HEK293 (cell line): ENCODE data around the gene TNP2.

Experiments
- SALL2 ChIP-seq: fragments of 450-650 bp; formaldehyde crosslinking; IDR thresholded peaks from 2 replicates; pipeline ENCODE4 v1.5.0; 2017; ENCODE audit warnings: missing biosample characterization, mild to moderate bottlenecking, missing genetic modification characterization, borderline replicate concordance
- ZNF121 ChIP-seq: fragments of 450-650 bp; formaldehyde crosslinking; IDR thresholded peaks from 2 replicates; pipeline ENCODE4 v1.5.1; 2016; ENCODE audit warnings: missing biosample characterization, missing genetic modification characterization
- ZNF202 ChIP-seq: fragments of 450-650 bp; formaldehyde crosslinking; IDR thresholded peaks from 2 replicates; pipeline ENCODE4 v1.5.1; 2016; ENCODE audit warnings: missing biosample characterization, missing genetic modification characterization, borderline replicate concordance
- ZNF354C ChIP-seq: fragments of 450-650 bp; formaldehyde crosslinking; IDR thresholded peaks from 2 replicates; pipeline ENCODE4 v1.5.1; 2016; ENCODE audit warnings: missing biosample characterization, missing genetic modification characterization, low read depth, borderline replicate concordance
- ZNF416 ChIP-seq: fragments of 450-650 bp; formaldehyde crosslinking; IDR thresholded peaks from 2 replicates; pipeline ENCODE4 v1.5.1; 2016; ENCODE audit warnings: missing biosample characterization, missing genetic modification characterization
- ZNF529 ChIP-seq: fragments of 450-650 bp; formaldehyde crosslinking; IDR thresholded peaks from 2 replicates; pipeline ENCODE4 v1.5.1; 2017; ENCODE audit warnings: missing genetic modification characterization, missing biosample characterization; ENCODE audit not compliant: insufficient replicate concordance
- ZNF600 ChIP-seq: fragments of 450-650 bp; formaldehyde crosslinking; IDR thresholded peaks from 2 replicates; pipeline ENCODE4 v1.5.1; 2016; ENCODE audit warnings: missing biosample characterization, missing genetic modification characterization
- ZNF664 ChIP-seq: fragments of 450-650 bp; formaldehyde crosslinking; IDR thresholded peaks from 2 replicates; pipeline ENCODE4 v1.5.1; 2016; ENCODE audit warnings: missing biosample characterization, missing genetic modification characterization
- TF ChIP-seq, protein P1 (sequence below): fragments of 450-650 bp; formaldehyde crosslinking; IDR thresholded peaks from 2 replicates; pipeline ENCODE4 v1.5.1; 2016; ENCODE audit warnings: missing biosample characterization, missing genetic modification characterization
- TF ChIP-seq, protein P2 (sequence below): fragments of 450-650 bp; formaldehyde crosslinking; IDR thresholded peaks from 2 replicates; pipeline ENCODE4 v1.5.1; 2016; ENCODE audit warnings: missing biosample characterization, missing genetic modification characterization, borderline replicate concordance

DNA sequence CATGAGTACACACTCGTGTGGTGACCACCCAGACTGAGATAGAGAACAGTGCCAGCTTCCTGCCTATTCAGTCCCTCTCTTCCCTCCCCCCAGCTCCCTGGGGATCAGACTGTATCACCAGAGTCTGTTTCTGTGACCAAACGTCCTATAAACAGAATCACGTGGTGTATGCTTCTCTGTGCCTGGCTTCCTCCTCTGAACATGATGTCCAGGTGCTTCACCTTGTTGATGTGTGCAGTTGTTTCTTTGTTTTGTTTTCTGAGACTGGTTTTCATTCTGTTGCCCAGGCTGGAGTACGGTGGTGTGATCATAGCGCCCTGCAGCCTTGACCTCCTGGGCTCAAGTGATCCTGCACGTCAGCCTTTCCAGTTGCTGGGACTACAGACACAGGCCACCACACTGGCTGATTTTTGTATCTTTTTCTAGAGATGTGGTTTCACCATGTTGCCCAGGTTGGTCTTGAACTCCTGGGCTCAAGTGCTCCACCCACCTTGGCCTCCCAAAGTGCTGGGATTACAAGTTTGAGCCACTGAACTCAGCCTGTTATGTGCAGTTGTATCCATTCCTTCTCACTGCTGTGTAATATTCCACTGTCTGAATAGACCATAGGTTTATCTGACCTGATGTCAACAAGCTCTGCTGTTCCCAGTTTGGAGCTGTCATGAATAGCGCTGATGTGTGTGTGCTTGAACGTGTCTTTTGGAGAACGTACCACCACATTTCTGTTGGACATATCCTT, 40.9 kb upstream of the TNP2 start:
- no peak for TF ChIP-seq ZNF416 (tag by site-specific recombination)
- TF ChIP-seq ZNF529, result no peak
- TF ChIP-seq ZNF664 (tag by site-specific recombination), result no peak
- TF ChIP-seq SALL2 (tag by site-specific recombination), result no peak
- TF ChIP-seq, protein P1, sequence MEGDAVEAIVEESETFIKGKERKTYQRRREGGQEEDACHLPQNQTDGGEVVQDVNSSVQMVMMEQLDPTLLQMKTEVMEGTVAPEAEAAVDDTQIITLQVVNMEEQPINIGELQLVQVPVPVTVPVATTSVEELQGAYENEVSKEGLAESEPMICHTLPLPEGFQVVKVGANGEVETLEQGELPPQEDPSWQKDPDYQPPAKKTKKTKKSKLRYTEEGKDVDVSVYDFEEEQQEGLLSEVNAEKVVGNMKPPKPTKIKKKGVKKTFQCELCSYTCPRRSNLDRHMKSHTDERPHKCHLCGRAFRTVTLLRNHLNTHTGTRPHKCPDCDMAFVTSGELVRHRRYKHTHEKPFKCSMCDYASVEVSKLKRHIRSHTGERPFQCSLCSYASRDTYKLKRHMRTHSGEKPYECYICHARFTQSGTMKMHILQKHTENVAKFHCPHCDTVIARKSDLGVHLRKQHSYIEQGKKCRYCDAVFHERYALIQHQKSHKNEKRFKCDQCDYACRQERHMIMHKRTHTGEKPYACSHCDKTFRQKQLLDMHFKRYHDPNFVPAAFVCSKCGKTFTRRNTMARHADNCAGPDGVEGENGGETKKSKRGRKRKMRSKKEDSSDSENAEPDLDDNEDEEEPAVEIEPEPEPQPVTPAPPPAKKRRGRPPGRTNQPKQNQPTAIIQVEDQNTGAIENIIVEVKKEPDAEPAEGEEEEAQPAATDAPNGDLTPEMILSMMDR (tag by site-specific recombination), result no peak
- TF ChIP-seq, protein P2, sequence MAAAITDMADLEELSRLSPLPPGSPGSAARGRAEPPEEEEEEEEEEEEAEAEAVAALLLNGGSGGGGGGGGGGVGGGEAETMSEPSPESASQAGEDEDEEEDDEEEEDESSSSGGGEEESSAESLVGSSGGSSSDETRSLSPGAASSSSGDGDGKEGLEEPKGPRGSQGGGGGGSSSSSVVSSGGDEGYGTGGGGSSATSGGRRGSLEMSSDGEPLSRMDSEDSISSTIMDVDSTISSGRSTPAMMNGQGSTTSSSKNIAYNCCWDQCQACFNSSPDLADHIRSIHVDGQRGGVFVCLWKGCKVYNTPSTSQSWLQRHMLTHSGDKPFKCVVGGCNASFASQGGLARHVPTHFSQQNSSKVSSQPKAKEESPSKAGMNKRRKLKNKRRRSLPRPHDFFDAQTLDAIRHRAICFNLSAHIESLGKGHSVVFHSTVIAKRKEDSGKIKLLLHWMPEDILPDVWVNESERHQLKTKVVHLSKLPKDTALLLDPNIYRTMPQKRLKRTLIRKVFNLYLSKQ (tag by site-specific recombination), result no peak
- no peak for TF ChIP-seq ZNF202 (tag by site-specific recombination)
- TF ChIP-seq ZNF121 (tag by site-specific recombination), result no peak
- no peak for TF ChIP-seq ZNF600 (tag by site-specific recombination)
- TF ChIP-seq ZNF354C (tag by site-specific recombination), result no peak
